RWPE2 (cell line): ENCODE data around the gene TJP2.
"Not testable (repeated sequence)": the region's sequence is repeated elsewhere in the genome, so short reads cannot be mapped to it uniquely, and the experiment has no call there.

Experiments used
- ATAC-seq: fragments of 200-7000 bp; cut with Tn5 transposase; 3 replicates; pipeline ENCODE4 v1.9.1; 2021; ENCODE audit warnings: low read depth
- DNase-seq: peaks from one replicate; pipeline ENCODE4 v3.0.0-alpha.2; 2020; ENCODE audit warnings: low spot score
- H3K27ac ChIP-seq: fragments of 450-650 bp; 2 replicates; pipeline ENCODE4 v1.5.1; 2017; ENCODE audit warnings: mild to moderate bottlenecking; ENCODE audit not compliant: poor library complexity, severe bottlenecking
- H3K27me3 ChIP-seq: fragments of 250-450 bp; sonication (Bioruptor Pico); 2 replicates; pipeline ENCODE4 v1.5.1; 2021; ENCODE audit warnings: mild to moderate bottlenecking, moderate library complexity; ENCODE audit not compliant: insufficient read depth, poor library complexity, severe bottlenecking
- H3K36me3 ChIP-seq: fragments of 250-450 bp; sonication (Bioruptor Pico); 2 replicates; pipeline ENCODE4 v1.5.1; 2020; ENCODE audit warnings: low read depth, mild to moderate bottlenecking, moderate library complexity
- H3K4me1 ChIP-seq: fragments of 250-450 bp; sonication (Bioruptor Pico); 2 replicates; pipeline ENCODE4 v1.5.1; 2021; ENCODE audit warnings: mild to moderate bottlenecking, moderate library complexity; ENCODE audit not compliant: insufficient read depth, poor library complexity, severe bottlenecking
- H3K4me3 ChIP-seq: fragments of 250-450 bp; sonication (Bioruptor Pico); 2 replicates; pipeline ENCODE4 v1.5.1; 2021; ENCODE audit warnings: mild to moderate bottlenecking, moderate library complexity; ENCODE audit not compliant: severe bottlenecking
- H3K9me3 ChIP-seq: fragments of 250-450 bp; sonication (Bioruptor Pico); 2 replicates; pipeline ENCODE4 v1.5.1; 2021; ENCODE audit warnings: mild to moderate bottlenecking, moderate library complexity; ENCODE audit not compliant: severe bottlenecking
- TF ChIP-seq, protein P1 (sequence below): fragments of 450-650 bp; IDR thresholded peaks from one replicate; pipeline ENCODE4 v1.5.1; 2017; ENCODE audit warnings: mild to moderate bottlenecking, moderate library complexity; ENCODE audit not compliant: poor library complexity, severe bottlenecking

TJP2 gene

GRCh38 chr9:69297300-69297980 lies 123.4 kb downstream of the TJP2 start:
- DNase-seq (no peak), ATAC-seq (no peak)
- no peaks in the 10 kb centered on the region for H3K4me1 ChIP-seq
- no peak overlapping the region for H3K4me3 ChIP-seq
- no peak overlapping the region for H3K27ac ChIP-seq
- H3K9me3 ChIP-seq = no peaks in the 10 kb centered on the region
- TF ChIP-seq, protein P1, sequence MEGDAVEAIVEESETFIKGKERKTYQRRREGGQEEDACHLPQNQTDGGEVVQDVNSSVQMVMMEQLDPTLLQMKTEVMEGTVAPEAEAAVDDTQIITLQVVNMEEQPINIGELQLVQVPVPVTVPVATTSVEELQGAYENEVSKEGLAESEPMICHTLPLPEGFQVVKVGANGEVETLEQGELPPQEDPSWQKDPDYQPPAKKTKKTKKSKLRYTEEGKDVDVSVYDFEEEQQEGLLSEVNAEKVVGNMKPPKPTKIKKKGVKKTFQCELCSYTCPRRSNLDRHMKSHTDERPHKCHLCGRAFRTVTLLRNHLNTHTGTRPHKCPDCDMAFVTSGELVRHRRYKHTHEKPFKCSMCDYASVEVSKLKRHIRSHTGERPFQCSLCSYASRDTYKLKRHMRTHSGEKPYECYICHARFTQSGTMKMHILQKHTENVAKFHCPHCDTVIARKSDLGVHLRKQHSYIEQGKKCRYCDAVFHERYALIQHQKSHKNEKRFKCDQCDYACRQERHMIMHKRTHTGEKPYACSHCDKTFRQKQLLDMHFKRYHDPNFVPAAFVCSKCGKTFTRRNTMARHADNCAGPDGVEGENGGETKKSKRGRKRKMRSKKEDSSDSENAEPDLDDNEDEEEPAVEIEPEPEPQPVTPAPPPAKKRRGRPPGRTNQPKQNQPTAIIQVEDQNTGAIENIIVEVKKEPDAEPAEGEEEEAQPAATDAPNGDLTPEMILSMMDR = no peak
- no peaks in the 10 kb centered on the region for H3K36me3 ChIP-seq
- H3K27me3 ChIP-seq = no peaks in the 10 kb centered on the region

GRCh38 chr9:69299315-69299714 lies 125.2 kb downstream of the TJP2 start:
- Histone ChIP-seq H3K4me1 (no peaks in the 10 kb centered on the region), H3K27ac (no peak overlapping the region), H3K4me3 (no peak overlapping the region), H3K36me3 (no peaks in the 10 kb centered on the region), H3K9me3 (no peaks in the 10 kb centered on the region), H3K27me3 (no peaks in the 10 kb centered on the region)
- DNase-seq = no peak
- TF ChIP-seq, protein P1 = no peak
- no peak for ATAC-seq

DNA sequence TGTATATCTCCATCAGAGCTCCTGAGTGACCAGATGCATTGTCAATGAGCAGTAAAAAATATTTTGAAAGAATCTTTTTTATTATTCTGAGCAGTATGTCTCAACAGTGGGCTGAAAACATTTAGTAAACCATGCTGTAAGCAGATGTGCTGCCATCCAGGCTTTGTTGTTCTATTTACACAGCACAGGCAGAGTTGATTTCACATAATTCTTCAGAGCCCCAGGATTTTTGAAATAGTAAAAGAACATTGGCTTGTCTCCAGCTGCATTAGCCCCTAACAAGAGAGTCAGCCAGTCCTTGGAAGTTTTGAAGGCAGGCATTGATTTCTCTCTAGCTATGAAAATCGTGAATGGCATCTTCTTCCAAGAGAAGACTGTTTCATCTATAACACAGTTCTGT lies 125.7 kb downstream of the TJP2 start:
- no peak for DNase-seq
- Histone ChIP-seq H3K9me3 (no peaks in the 10 kb centered on the region), H3K27me3 (no peaks in the 10 kb centered on the region), H3K36me3 (no peaks in the 10 kb centered on the region), H3K27ac (no peak overlapping the region), H3K4me3 (no peak overlapping the region), H3K4me1 (no peaks in the 10 kb centered on the region)
- TF ChIP-seq, protein P1 = no peak
- no peak for ATAC-seq

DNA sequence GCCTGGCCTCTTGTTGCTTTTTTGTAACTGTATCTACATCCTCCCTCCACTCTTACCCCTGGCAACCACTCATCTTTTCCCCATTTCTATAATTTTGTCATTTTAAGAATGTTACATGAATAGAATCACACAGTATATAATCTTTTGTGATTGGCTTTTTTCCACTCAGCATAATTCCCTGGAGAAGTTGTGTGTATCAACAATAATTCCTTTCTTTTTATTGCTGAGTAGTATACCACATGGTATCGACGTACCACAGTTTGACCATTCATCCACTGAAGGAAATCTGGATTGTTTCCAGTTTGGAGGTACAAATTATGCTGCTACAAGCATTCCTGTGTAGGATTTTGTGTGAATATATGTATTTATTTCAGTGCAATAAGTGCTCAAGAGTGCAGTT lies 129.3 kb downstream of the TJP2 start:
- no peaks in the 10 kb centered on the region for H3K36me3 ChIP-seq
- ATAC-seq (no peak), DNase-seq (no peak)
- no peak overlapping the region for H3K4me3 ChIP-seq
- H3K4me1 ChIP-seq = no peaks in the 10 kb centered on the region
- TF ChIP-seq, protein P1 = no peak
- H3K27ac ChIP-seq = no peak overlapping the region
- H3K9me3 ChIP-seq = no peaks in the 10 kb centered on the region
- no peaks in the 10 kb centered on the region for H3K27me3 ChIP-seq

DNA sequence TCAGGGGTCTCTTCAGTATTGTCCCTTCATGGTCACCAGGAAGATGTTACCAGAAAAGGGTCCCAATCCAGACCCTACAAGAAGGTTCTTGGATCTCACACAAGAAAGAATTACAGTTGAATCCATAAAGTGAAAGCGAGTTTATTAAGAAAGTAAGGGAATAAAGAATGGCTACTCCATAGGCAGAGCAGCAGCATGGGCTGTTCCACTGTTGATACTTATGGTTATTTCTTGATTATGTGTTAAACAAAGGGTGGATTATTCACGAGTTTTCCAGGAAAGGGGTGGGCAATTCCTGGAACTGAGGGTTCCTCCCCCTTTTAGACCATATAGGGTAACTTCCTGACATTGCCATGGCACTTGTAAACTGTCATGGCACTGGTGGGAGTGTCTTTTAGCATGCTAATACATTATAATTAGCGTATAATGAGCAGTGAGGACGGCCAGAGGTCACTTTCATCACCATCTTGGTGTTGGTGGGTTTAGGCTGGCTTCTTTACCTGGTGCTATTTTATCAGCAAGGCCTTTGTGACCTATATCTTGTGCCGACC lies 132.9 kb downstream of the TJP2 start:
- ATAC-seq, H3K9me3 ChIP-seq, H3K4me1 ChIP-seq, H3K36me3 ChIP-seq, H3K27ac ChIP-seq, H3K27me3 ChIP-seq, DNase-seq, H3K4me3 ChIP-seq: not testable (repeated sequence)
